ENCODE results near the gene RIOK3.
"Not testable (repeated sequence)": the region's sequence is repeated elsewhere in the genome, so short reads cannot be mapped to it uniquely, and the experiment has no call there.

RIOK3 gene

GRCh38 chr18:23451491-23451890 is 1.6 kb upstream of the RIOK3 start:
- DNase-seq (ENCODE audit: low spot score), result no peak

GRCh38 chr18:23452347-23452727 is 750 bp upstream of the RIOK3 start:
- DNase-seq (ENCODE audit: low spot score), result no peak

- DNase-seq (ENCODE audit: low spot score), result no peak
Observed at GRCh38 chr18:23453680-23454058, 582 bp downstream of the RIOK3 start.

GRCh38 chr18:23456835-23457234 is 3.7 kb downstream of the RIOK3 start:
- DNase-seq (ENCODE audit: low spot score), result no peak

GRCh38 chr18:23458830-23459529 is 5.9 kb downstream of the RIOK3 start:
- DNase-seq (ENCODE audit: low spot score), result no peak

GRCh38 chr18:23459530-23459921 is 6.4 kb downstream of the RIOK3 start:
- no peak for DNase-seq (ENCODE audit: low spot score)

GRCh38 chr18:23460285-23461273 is 7.5 kb downstream of the RIOK3 start:
- no peak for DNase-seq (ENCODE audit: low spot score)

- DNase-seq (ENCODE audit: low spot score), result no peak
Observed at GRCh38 chr18:23462876-23463275, 9.8 kb downstream of the RIOK3 start.

- no peak for DNase-seq (ENCODE audit: low spot score)
Observed at GRCh38 chr18:23468753-23469459, 15.8 kb downstream of the RIOK3 start.

GRCh38 chr18:23470620-23471387 is 17.7 kb downstream of the RIOK3 start:
- DNase-seq (ENCODE audit: low spot score), result no peak

GRCh38 chr18:23471486-23471885 is 18.4 kb downstream of the RIOK3 start:
- no peak for DNase-seq (ENCODE audit: low spot score)

GRCh38 chr18:23479829-23480505 is 26.9 kb downstream of the RIOK3 start:
- no peak for DNase-seq (ENCODE audit: low spot score)

- no peak for DNase-seq (ENCODE audit: low spot score)
Observed at GRCh38 chr18:23484561-23485182, 31.6 kb downstream of the RIOK3 start.

- no peak for DNase-seq (ENCODE audit: low spot score)
Observed at GRCh38 chr18:23485386-23485785, 32.3 kb downstream of the RIOK3 start.

GRCh38 chr18:23487738-23488570 is 34.9 kb downstream of the RIOK3 start:
- no peak for DNase-seq (ENCODE audit: low spot score)

- not testable (repeated sequence) for DNase-seq (ENCODE audit: low spot score)
Observed at GRCh38 chr18:23489586-23489985, 36.5 kb downstream of the RIOK3 start.

GRCh38 chr18:23493654-23494053 is 40.6 kb downstream of the RIOK3 start:
- DNase-seq (ENCODE audit: low spot score), result no peak

GRCh38 chr18:23494992-23495391 is 41.9 kb downstream of the RIOK3 start:
- no peak for DNase-seq (ENCODE audit: low spot score)

GRCh38 chr18:23495723-23496440 is 42.8 kb downstream of the RIOK3 start:
- no peak for DNase-seq (ENCODE audit: low spot score)

Measured in kidney capillary endothelial cell (primary cell).